OCI-LY1 (cell line): Measurements from ENCODE around the gene CAPN2.

ENCODE experiments used
- EZH2 ChIP-seq: fragments of 200-600 bp; sonication (generic), shearing (Covaris generic); IDR thresholded peaks from 2 replicates; pipeline ENCODE4 v1.8.0; 2017; ENCODE audit warnings: borderline replicate concordance, mixed run types, mild to moderate bottlenecking, antibody characterized with exemption, low read length, moderate library complexity, mixed read lengths
- TF ChIP-seq, protein P1 (sequence below): fragments of 200-600 bp; sonication (generic), shearing (Covaris generic); IDR thresholded peaks from 2 replicates; pipeline ENCODE4 v1.5.1; 2017; ENCODE audit warnings: mild to moderate bottlenecking, antibody characterized with exemption, low read length, moderate library complexity, mixed read lengths

DNA sequence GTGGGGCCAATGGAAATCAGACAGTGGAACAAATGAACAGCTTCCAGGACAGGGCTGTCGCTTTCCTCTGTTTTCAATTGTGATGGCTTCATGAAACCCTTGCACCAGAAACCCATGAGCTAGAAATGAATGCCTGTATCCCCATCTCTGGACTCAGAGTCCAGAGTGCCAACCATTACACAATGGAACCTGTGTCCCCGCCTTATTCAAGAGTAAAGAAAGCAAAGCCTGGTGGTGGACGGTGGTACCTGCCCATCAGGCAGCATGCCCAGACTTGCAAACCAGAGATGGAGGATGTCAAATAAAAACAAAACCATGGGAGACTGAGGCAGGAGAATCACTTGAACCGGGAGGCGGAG lies 4.4 kb upstream of the CAPN2 start:
- TF ChIP-seq, protein P1, sequence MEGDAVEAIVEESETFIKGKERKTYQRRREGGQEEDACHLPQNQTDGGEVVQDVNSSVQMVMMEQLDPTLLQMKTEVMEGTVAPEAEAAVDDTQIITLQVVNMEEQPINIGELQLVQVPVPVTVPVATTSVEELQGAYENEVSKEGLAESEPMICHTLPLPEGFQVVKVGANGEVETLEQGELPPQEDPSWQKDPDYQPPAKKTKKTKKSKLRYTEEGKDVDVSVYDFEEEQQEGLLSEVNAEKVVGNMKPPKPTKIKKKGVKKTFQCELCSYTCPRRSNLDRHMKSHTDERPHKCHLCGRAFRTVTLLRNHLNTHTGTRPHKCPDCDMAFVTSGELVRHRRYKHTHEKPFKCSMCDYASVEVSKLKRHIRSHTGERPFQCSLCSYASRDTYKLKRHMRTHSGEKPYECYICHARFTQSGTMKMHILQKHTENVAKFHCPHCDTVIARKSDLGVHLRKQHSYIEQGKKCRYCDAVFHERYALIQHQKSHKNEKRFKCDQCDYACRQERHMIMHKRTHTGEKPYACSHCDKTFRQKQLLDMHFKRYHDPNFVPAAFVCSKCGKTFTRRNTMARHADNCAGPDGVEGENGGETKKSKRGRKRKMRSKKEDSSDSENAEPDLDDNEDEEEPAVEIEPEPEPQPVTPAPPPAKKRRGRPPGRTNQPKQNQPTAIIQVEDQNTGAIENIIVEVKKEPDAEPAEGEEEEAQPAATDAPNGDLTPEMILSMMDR, result no peak
- TF ChIP-seq EZH2, result no peak
